IMR-90 (cell line): ENCODE results near the gene FADS6. TPM values are rescaled to one million over a fixed set of nuclear protein-coding genes. Genes with fewer than 3 reads are reported as not detected.
A peak's percentile ranks its signal among the peaks of the same experiment; 100 is the strongest.

ENCODE experiments used
- ATAC-seq: fragments of 200-7000 bp; cut with Tn5 transposase; 2 replicates; pipeline ENCODE4 v1.9.1; 2020; ENCODE audit warnings: low read depth, mild to moderate bottlenecking, moderate library complexity
- BruUV-seq: library from RNA; stranded (reverse); fragments of 400-500 nt; replicated peaks from 2 replicates; lab custom pipeline; 2021; lab: Mats Ljungman, UMichigan
- CTCF ChIA-PET: fragments of 300-600 bp; formaldehyde crosslinking; extraction: SDS; loops from one replicate; lab custom pipeline; 2021; ENCODE audit warnings: antibody characterized with exemption; lab: Yijun Ruan, JAX
- POLR2A ChIA-PET: fragments of 300-600 bp; sonication (Branson Sonifier 250); formaldehyde crosslinking; loops from one replicate; lab custom pipeline; 2022; ENCODE audit warnings: antibody characterized with exemption; ENCODE audit not compliant: unreplicated experiment; lab: Charles Lee
- DNase-seq: peaks from one replicate; pipeline ENCODE4 v3.0.0; 2013
- H2AFZ ChIP-seq: replicated peaks from 2 replicates; pipeline ENCODE3; 2013; ENCODE audit warnings: low read length, mild to moderate bottlenecking; ENCODE audit not compliant: poor library complexity
- H2AK5ac ChIP-seq: 2 replicates; pipeline ENCODE4 v1.6.1; 2013; ENCODE audit warnings: low read depth, low read length, inconsistent platforms
- H2AK9ac ChIP-seq: replicated peaks from 2 replicates; pipeline ENCODE3; 2013; ENCODE audit warnings: mild to moderate bottlenecking, low read depth, low read length, moderate library complexity; ENCODE audit not compliant: poor library complexity
- H2BK120ac ChIP-seq: 2 replicates; pipeline ENCODE4 v1.6.1; 2013; ENCODE audit warnings: low read depth, low read length, inconsistent platforms
- H2BK15ac ChIP-seq: 3 replicates; pipeline ENCODE4 v1.6.1; 2013; ENCODE audit warnings: low read depth, low read length, inconsistent platforms
- H2BK20ac ChIP-seq: 2 replicates; pipeline ENCODE4 v1.6.1; 2013; ENCODE audit warnings: low read depth, mild to moderate bottlenecking, inconsistent platforms, low read length, moderate library complexity
- H2BK5ac ChIP-seq: 2 replicates; pipeline ENCODE4 v1.6.1; 2013; ENCODE audit warnings: mild to moderate bottlenecking, low read depth, low read length, inconsistent platforms; ENCODE audit not compliant: poor library complexity, severe bottlenecking
- H3K14ac ChIP-seq: replicated peaks from 2 replicates; pipeline ENCODE4 v1.6.1; 2013; ENCODE audit warnings: low read depth, low read length, inconsistent platforms
- H3K18ac ChIP-seq: 2 replicates; pipeline ENCODE4 v1.6.1; 2013; ENCODE audit warnings: low read depth, low read length, control low read depth
- H3K23ac ChIP-seq: 2 replicates; pipeline ENCODE4 v1.6.1; 2013; ENCODE audit warnings: low read depth, low read length, inconsistent platforms
- H3K27ac ChIP-seq: 2 replicates; pipeline ENCODE4 v1.5.1; 2013; ENCODE audit warnings: mild to moderate bottlenecking, control low read depth, low read length; ENCODE audit not compliant: insufficient read depth
- H3K27me3 ChIP-seq: 2 replicates; pipeline ENCODE4 v1.6.1; 2013; ENCODE audit warnings: low read length; ENCODE audit not compliant: control insufficient read depth, insufficient read depth
- H3K36me3 ChIP-seq: 2 replicates; pipeline ENCODE4 v1.6.1; 2013; ENCODE audit warnings: low read length, mixed read lengths; ENCODE audit not compliant: control insufficient read depth, insufficient read depth
- H3K4ac ChIP-seq: 2 replicates; pipeline ENCODE4 v1.6.1; 2013; ENCODE audit warnings: low read depth, low read length, inconsistent platforms
- H3K4me1 ChIP-seq: 2 replicates; pipeline ENCODE4 v1.6.1; 2013; ENCODE audit warnings: low read length, mixed read lengths; ENCODE audit not compliant: control insufficient read depth, insufficient read depth
- H3K4me2 ChIP-seq: 2 replicates; pipeline ENCODE4 v1.6.1; 2013; ENCODE audit warnings: low read depth, mild to moderate bottlenecking, control low read depth, low read length, moderate library complexity
- H3K4me3 ChIP-seq: 2 replicates; pipeline ENCODE4 v1.5.1; 2013; ENCODE audit warnings: low read depth, mild to moderate bottlenecking, control low read depth, low read length, moderate library complexity; ENCODE audit not compliant: insufficient read depth
- H3K56ac ChIP-seq: 2 replicates; pipeline ENCODE4 v1.6.1; 2013; ENCODE audit warnings: low read length, inconsistent platforms; ENCODE audit not compliant: insufficient read depth; ENCODE audit errors: extremely low read depth
- H3K79me1 ChIP-seq, 2 experiments: 2 replicates each; pipeline ENCODE4 v1.6.1; 2013; ENCODE audit warnings: low read length in 2 of 2, inconsistent platforms in 1 of 2, low read depth in 1 of 2
- H3K9ac ChIP-seq: 2 replicates; pipeline ENCODE4 v1.6.1; 2013; ENCODE audit warnings: low read depth, low read length, control low read depth
- H3K9me1 ChIP-seq: 2 replicates; pipeline ENCODE4 v1.6.1; 2013; ENCODE audit warnings: low read length, inconsistent platforms; ENCODE audit not compliant: insufficient read depth
- H3K9me3 ChIP-seq: 2 replicates; pipeline ENCODE4 v1.6.1; 2013; ENCODE audit warnings: low read length; ENCODE audit not compliant: control insufficient read depth, insufficient read depth
- H4K20me1 ChIP-seq: 2 replicates; pipeline ENCODE4 v1.6.1; 2013; ENCODE audit warnings: low read length, inconsistent platforms; ENCODE audit not compliant: insufficient read depth
- H4K5ac ChIP-seq: 2 replicates; pipeline ENCODE4 v1.6.1; 2013; ENCODE audit warnings: mild to moderate bottlenecking, low read depth, low read length, control low read depth
- H4K8ac ChIP-seq, 2 experiments: 2 replicates each; pipeline ENCODE4 v1.6.1; 2013; ENCODE audit warnings: low read depth in 2 of 2, low read length in 2 of 2, control low read depth in 1 of 2, inconsistent platforms in 1 of 2
- H4K91ac ChIP-seq: 2 replicates; pipeline ENCODE4 v1.6.1; 2013; ENCODE audit warnings: low read depth, low read length, inconsistent platforms; ENCODE audit not compliant: insufficient read depth
- BHLHE40 ChIP-seq: fragments of 150-350 bp; IDR thresholded peaks from 2 replicates; pipeline ENCODE4 v1.6.1; 2016; ENCODE audit warnings: mild to moderate bottlenecking, low read depth, low read length
- CEBPB ChIP-seq: IDR thresholded peaks from 2 replicates; pipeline ENCODE4 v1.6.1; 2012; ENCODE audit warnings: low read depth, low read length, improper control_type of control experiment
- CHD1 ChIP-seq: IDR thresholded peaks from 2 replicates; pipeline ENCODE4 v1.6.1; 2012; ENCODE audit warnings: low read depth, low read length, improper control_type of control experiment
- CTCF ChIP-seq: conservative IDR thresholded peaks from 2 replicates; pipeline ENCODE4 v1.5.1; 2012; ENCODE audit warnings: mild to moderate bottlenecking, low read depth, low read length, improper control_type of control experiment
- ELK1 ChIP-seq: fragments of 150-350 bp; IDR thresholded peaks from 2 replicates; pipeline ENCODE4 v1.6.1; 2016; ENCODE audit warnings: low read depth, mild to moderate bottlenecking, low read length, moderate library complexity, borderline replicate concordance
- FOS ChIP-seq: fragments of 150-350 bp; IDR thresholded peaks from 2 replicates; pipeline ENCODE4 v1.6.1; 2016; ENCODE audit warnings: low read depth, low read length
- MAFK ChIP-seq: IDR thresholded peaks from 2 replicates; pipeline ENCODE4 v1.6.1; 2012; ENCODE audit warnings: low read depth, low read length, improper control_type of control experiment
- MXI1 ChIP-seq: IDR thresholded peaks from 2 replicates; pipeline ENCODE4 v1.6.1; 2012; ENCODE audit warnings: low read depth, mild to moderate bottlenecking, low read length, moderate library complexity, borderline replicate concordance
- NFE2L2 ChIP-seq: fragments of 150-350 bp; IDR thresholded peaks from 2 replicates; pipeline ENCODE4 v1.6.1; 2016; ENCODE audit warnings: low read depth, mild to moderate bottlenecking, low read length
- POLR2A ChIP-seq: IDR thresholded peaks from 2 replicates; pipeline ENCODE4 v1.6.1; 2012; ENCODE audit warnings: mild to moderate bottlenecking, low read depth, low read length
- RAD21 ChIP-seq: IDR thresholded peaks from 2 replicates; pipeline ENCODE4 v1.6.1; 2012; ENCODE audit warnings: low read length, improper control_type of control experiment
- RCOR1 ChIP-seq: IDR thresholded peaks from 2 replicates; pipeline ENCODE4 v1.6.1; 2012; ENCODE audit warnings: mild to moderate bottlenecking, low read length, improper control_type of control experiment; ENCODE audit not compliant: insufficient replicate concordance
- RFX5 ChIP-seq: IDR thresholded peaks from 2 replicates; pipeline ENCODE4 v1.8.0; 2012; ENCODE audit warnings: low read depth, mild to moderate bottlenecking, low read length, moderate library complexity
- SMC3 ChIP-seq: fragments of 150-350 bp; IDR thresholded peaks from 2 replicates; pipeline ENCODE4 v1.6.1; 2016; ENCODE audit warnings: low read depth, mild to moderate bottlenecking, antibody characterized with exemption, low read length, moderate library complexity
- WGBS, 2 experiments: methylation state at CpG; one replicate each; pipeline versions ENCODE4 v1.1.5 to v1.1.7; 2013; ENCODE audit warnings: missing lambda C conversion rate in 2 of 2; ENCODE audit not compliant: insufficient read length in 1 of 2; ENCODE audit errors: extremely low coverage in 2 of 2; 5-methylcytosine and 5-hydroxymethylcytosine counted together
- dilution Hi-C: fragments of 300-500 bp; cut with HindIII; formaldehyde crosslinking; loops from one replicate; pipeline ENCODE4 v1.14.3; 2018; ENCODE audit warnings: low sequenced_read_pairs; ENCODE audit not compliant: unreplicated experiment
- in situ Hi-C: fragments of 300-500 bp; cut with MboI; formaldehyde crosslinking; loops from 3 replicates; pipeline ENCODE4 v1.14.3; 2019; ENCODE audit warnings: low sequenced_read_pairs, inconsistent platforms, mixed read lengths
- intact Hi-C: fragments of 100-400 bp; cut with micrococcal nuclease; formaldehyde crosslinking; loops from 2 replicates; pipeline ENCODE4 v1.10.0; 2022
- polyA plus RNA-seq, 3 experiments: library from polyadenylated mRNA; depleted of rRNA; stranded (reverse); fragments of >200 nt; gene quantifications; 2 replicates each; pipeline ENCODE4 v1.2.3, GENCODE V29; 2012; ENCODE audit warnings: low replicate concordance in 1 of 3
- total RNA-seq: library from RNA; depleted of rRNA; stranded (reverse); fragments of >200 nt; gene quantifications from 2 replicates; pipeline ENCODE4 v1.2.3, GENCODE V29; 2012
- TF ChIP-seq, protein P1 (sequence below): fragments of 150-350 bp; IDR thresholded peaks from 2 replicates; pipeline ENCODE4 v1.6.1; 2017; ENCODE audit warnings: mild to moderate bottlenecking, antibody characterized with exemption, low read length, low read depth

The FADS6 gene
- total and polyA plus RNA-seq, 2 of the 4 experiments (the other 2 are of a cell fraction): not detected

GRCh38 chr17:74923538-74924249, 30.3 kb upstream of the FADS6 start:
- Histone ChIP-seq H2AFZ (peak overlapping the region; percentile 63), H2AK5ac (no peak overlapping the region), H3K9me3 (no peaks in the 10 kb centered on the region), H3K23ac (no peak overlapping the region), H2BK5ac (no peak overlapping the region), H3K4me2 (peak overlapping the region; percentile 27; the same call in 1 of the 2 replicates), H4K91ac (no peak overlapping the region), H3K9ac (no peak overlapping the region), H3K79me1 (no peaks in the 10 kb centered on the region), H2AK9ac (no peak overlapping the region), H3K27ac (no peak overlapping the region), H3K56ac (no peak overlapping the region), H4K8ac (no peak overlapping the region), H4K5ac (no peak overlapping the region), H3K4ac (no peak overlapping the region), H2BK120ac (no peak overlapping the region), H2BK15ac (no peak overlapping the region), H3K27me3 (peaks cover 87% of the 10 kb centered on the region), H4K20me1 (no peaks in the 10 kb centered on the region), H2BK20ac (no peak overlapping the region), H3K9me1 (no peaks in the 10 kb centered on the region), H3K18ac (no peak overlapping the region), H3K36me3 (no peaks in the 10 kb centered on the region), H3K14ac (no peak overlapping the region), H3K4me1 (no peaks in the 10 kb centered on the region), H3K4me3 (no peak overlapping the region)
- peak; percentile 27 for DNase-seq
- intact Hi-C loops (loop anchor here (1.0 kb wide), 1 partner anchor 35 kb away; no protein-coding TSS in a partner anchor), in situ Hi-C loops (no loop called here), dilution Hi-C loops (no loop called here)
- 0% methylated on average over 10 of the region's 59 CpGs; no CpG with 5 or more reads in 1 of the 2 experiments for WGBS, 2 experiments
- ChIA-PET CTCF (interaction anchor here (1.1 to 1.8 kb wide), 3 partner anchors 25 to 89 kb away, joined by 3 to 10 read pairs (median 4); no protein-coding TSS in a partner anchor), POLR2A (no interaction called here)
- no TSS peak for BruUV-seq
- peak; percentile 77 for ATAC-seq
- TF ChIP-seq POLR2A: no peak
- TF ChIP-seq RCOR1: no peak
- TF ChIP-seq MXI1: no peak
- TF ChIP-seq CHD1: no peak
- TF ChIP-seq, protein P1, sequence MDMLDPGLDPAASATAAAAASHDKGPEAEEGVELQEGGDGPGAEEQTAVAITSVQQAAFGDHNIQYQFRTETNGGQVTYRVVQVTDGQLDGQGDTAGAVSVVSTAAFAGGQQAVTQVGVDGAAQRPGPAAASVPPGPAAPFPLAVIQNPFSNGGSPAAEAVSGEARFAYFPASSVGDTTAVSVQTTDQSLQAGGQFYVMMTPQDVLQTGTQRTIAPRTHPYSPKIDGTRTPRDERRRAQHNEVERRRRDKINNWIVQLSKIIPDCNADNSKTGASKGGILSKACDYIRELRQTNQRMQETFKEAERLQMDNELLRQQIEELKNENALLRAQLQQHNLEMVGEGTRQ: no peak
- TF ChIP-seq ELK1: no peak
- peak; percentile 66 for TF ChIP-seq CTCF
- TF ChIP-seq RAD21: peak; percentile 65
- TF ChIP-seq NFE2L2: no peak
- TF ChIP-seq CEBPB: no peak
- no peak for TF ChIP-seq RFX5
- TF ChIP-seq BHLHE40: no peak
- TF ChIP-seq MAFK: no peak
- peak; percentile 25; the same call in 1 of the 2 replicates for TF ChIP-seq SMC3
- TF ChIP-seq FOS: no peak
